Stimulated activated CD4-positive, alpha-beta T cell treated with anti-CD3 and anti-CD28 coated beads, Interleukin-4, amount 100 ng/mL, for 4 hours (primary cell): ENCODE data around the gene DCC.
"Not testable (repeated sequence)": the region's sequence is repeated elsewhere in the genome, so short reads cannot be mapped to it uniquely, and the experiment has no call there.

Source experiments
- DNase-seq, 2 experiments: peaks; one replicate each; pipeline ENCODE4 v3.0.0-alpha.2; 2020

DCC gene

GRCh38 chr18:53442415-53442783 lies 1102.4 kb downstream of the DCC start:
- no peak for DNase-seq

GRCh38 chr18:53443336-53443735 lies 1103.3 kb downstream of the DCC start:
- DNase-seq = no peak

GRCh38 chr18:53443831-53444230 lies 1103.8 kb downstream of the DCC start:
- DNase-seq = no peak

- DNase-seq = no peak
Observed at GRCh38 chr18:53451902-53452301, 1111.9 kb downstream of the DCC start.

GRCh38 chr18:53457068-53457467 lies 1117.1 kb downstream of the DCC start:
- no peak for DNase-seq

- DNase-seq = no peak
Observed at GRCh38 chr18:53458268-53458667, 1118.3 kb downstream of the DCC start.

GRCh38 chr18:53458944-53459580 lies 1119.1 kb downstream of the DCC start:
- no peak for DNase-seq

GRCh38 chr18:53467756-53468155 lies 1127.8 kb downstream of the DCC start:
- no peak for DNase-seq

- not testable (repeated sequence) for DNase-seq
Observed at GRCh38 chr18:53468173-53468572, 1128.2 kb downstream of the DCC start.

GRCh38 chr18:53472546-53472945 lies 1132.5 kb downstream of the DCC start:
- DNase-seq = no peak

GRCh38 chr18:53478155-53478554 lies 1138.2 kb downstream of the DCC start:
- no peak for DNase-seq

GRCh38 chr18:53486296-53486695 lies 1146.3 kb downstream of the DCC start:
- no peak for DNase-seq

GRCh38 chr18:53489266-53489665 lies 1149.3 kb downstream of the DCC start:
- DNase-seq = no peak

GRCh38 chr18:53490019-53490418 lies 1150.0 kb downstream of the DCC start:
- DNase-seq = no peak

- no peak for DNase-seq
Observed at GRCh38 chr18:53496028-53496427, 1156.0 kb downstream of the DCC start.

- no peak for DNase-seq
Observed at GRCh38 chr18:53503914-53504441, 1164.0 kb downstream of the DCC start.

GRCh38 chr18:53508529-53508928 lies 1168.5 kb downstream of the DCC start:
- no peak for DNase-seq

GRCh38 chr18:53509886-53510285 lies 1169.9 kb downstream of the DCC start:
- DNase-seq = no peak

- DNase-seq = not testable (repeated sequence)
Observed at GRCh38 chr18:53511725-53512124, 1171.7 kb downstream of the DCC start.

GRCh38 chr18:53521068-53521467 lies 1181.1 kb downstream of the DCC start:
- DNase-seq = no peak

GRCh38 chr18:53526101-53526870 lies 1186.3 kb downstream of the DCC start:
- DNase-seq = no peak

GRCh38 chr18:53527365-53527764 lies 1187.4 kb downstream of the DCC start:
- DNase-seq = no peak

- no peak for DNase-seq
Observed at GRCh38 chr18:53531187-53531586, 1191.2 kb downstream of the DCC start.

- no peak for DNase-seq
Observed at GRCh38 chr18:53531896-53532295, 1191.9 kb downstream of the DCC start.
